Psoas muscle (tissue), 8 donors: ENCODE data around the gene SRD5A2. TPM values are rescaled to one million over a fixed set of nuclear protein-coding genes. Genes with fewer than 3 reads are reported as not detected.

Source experiments
- ATAC-seq, 4 donors: fragments of 200-7000 bp; cut with Tn5 transposase; one replicate each; pipeline ENCODE4 v1.9.1; 2020; ENCODE audit warnings: moderate library complexity in 3 of 4, mild to moderate bottlenecking in 2 of 4
- DNase-seq, 2 donors: peaks; one replicate each; pipeline ENCODE4 v3.0.0-alpha.2; 2020
- H3K27ac ChIP-seq: fragments of 200-600 bp; one replicate; pipeline ENCODE4 v1.8.0; 2022
- H3K27me3 ChIP-seq, 3 donors: fragments of 200-600 bp in 1 of 3; one replicate each; pipeline versions ENCODE4 v1.6.1 to v1.8.0; 2013 to 2022; ENCODE audit warnings: low read length in 2 of 3, mild to moderate bottlenecking in 2 of 3, moderate library complexity in 1 of 3; ENCODE audit not compliant: insufficient read depth in 3 of 3
- H3K36me3 ChIP-seq, 2 donors: fragments of 200-600 bp in 1 of 2; one replicate each; pipeline versions ENCODE4 v1.6.1 to v1.8.0; 2013 to 2022; ENCODE audit warnings: low read depth in 1 of 2, mild to moderate bottlenecking in 1 of 2, moderate library complexity in 1 of 2; ENCODE audit not compliant: insufficient read depth in 1 of 2
- H3K4me1 ChIP-seq: fragments of 200-600 bp; one replicate; pipeline ENCODE4 v1.8.0; 2022
- H3K4me3 ChIP-seq: fragments of 200-600 bp; one replicate; pipeline ENCODE4 v1.8.0; 2022; ENCODE audit warnings: mild to moderate bottlenecking
- H3K9me3 ChIP-seq: fragments of 200-600 bp; one replicate; pipeline ENCODE4 v1.8.0; 2022
- CTCF ChIP-seq: fragments of 200-600 bp; IDR thresholded peaks from one replicate; pipeline ENCODE4 v1.8.0; 2022; ENCODE audit warnings: antibody characterized with exemption
- WGBS, 3 donors: extraction: QIAGEN DNeasy Blood & Tissue Kit; methylation state at CpG; one replicate each; pipeline versions ENCODE4 v1.1.6 to v1.1.7; 2013; 5-methylcytosine and 5-hydroxymethylcytosine counted together
- intact Hi-C, 2 donors: fragments of 100-400 bp; cut with DNase I; formaldehyde crosslinking; loops; one replicate each; pipeline versions ENCODE4 v1.11.0 to v1.14.2; 2022
- polyA plus RNA-seq, 3 donors: library from polyadenylated mRNA; stranded (reverse); fragments of 200-250 nt; gene quantifications; one replicate each; pipeline ENCODE4 v1.2.3, GENCODE V29; 2013
- total RNA-seq, 4 donors: library from RNA; stranded (reverse); fragmentation: NEBNext Ultra II Directional in 2 of 4; extraction: Animal tissue kit (Norgen Biotek cat#: 25700) in 2 of 4; gene quantifications; one replicate each; pipeline versions ENCODE4 v1.2.1 to v1.2.4, GENCODE V29; 2021 to 2023
- donor health status: healthy with polysubstance abuse.
- donor health status: DM: no; HTN: no; CAD: no; lungs with moderate emphysema.
- donor health status: Bipolar disorder and iron deficiency.
- donor health status: healthy.
- donor health status: DM: yes; HTN: yes; CAD: no.
- donor health status: DM: no; HTN: no; CAD: no.
- donor health status: DM: no; HTN: no; CAD: no.
- donor health status: DM: yes; HTN: yes; CAD: no.

Gene SRD5A2
- total and polyA plus RNA-seq, 7 donors, result 0.01 to 0.16 (median 0.09) TPM; not detected in 1

DNA sequence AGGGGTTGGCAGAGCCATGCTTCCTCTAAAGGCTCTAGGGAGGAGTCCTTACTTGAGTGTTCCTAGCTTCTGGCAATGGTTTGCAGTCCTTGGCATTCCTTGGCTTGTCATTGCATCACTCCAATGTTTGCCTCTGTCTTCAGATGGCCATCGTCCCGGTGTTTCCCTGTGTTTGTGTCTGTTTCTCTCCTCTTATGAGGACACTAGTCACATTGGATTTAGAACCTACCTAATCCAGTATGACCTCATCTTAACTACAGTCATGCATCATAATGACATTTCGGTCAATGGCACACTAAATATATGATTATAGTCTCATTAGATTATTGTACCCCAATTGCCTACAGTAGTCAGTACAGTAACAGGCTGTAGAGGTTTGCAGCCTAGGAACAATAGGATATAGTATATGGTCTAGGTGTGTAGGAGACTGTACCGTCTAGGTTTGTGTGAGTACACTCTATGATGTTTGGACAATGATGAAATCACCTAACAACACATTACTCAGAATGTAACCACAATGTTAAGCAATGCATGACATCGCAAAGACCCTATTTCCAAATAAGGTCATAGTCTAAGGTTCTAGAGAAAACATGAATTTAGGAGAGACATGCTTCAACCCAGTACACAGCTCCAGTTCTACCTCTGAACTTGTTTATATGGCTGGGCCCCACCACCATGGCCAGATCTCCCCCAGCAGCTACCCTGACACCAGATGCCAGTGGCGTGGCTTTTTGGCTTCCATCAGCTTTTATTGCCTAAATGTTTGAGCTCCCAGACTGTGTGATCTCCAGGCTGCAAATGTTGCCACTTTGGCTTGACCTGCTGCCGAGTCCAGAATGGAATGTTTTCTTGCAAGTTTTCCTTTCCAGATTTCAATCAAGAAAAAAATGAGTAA is 22.1 kb downstream of the SRD5A2 start:
- ATAC-seq, result peak in 1 of 4 donors; percentile 63
- Histone ChIP-seq H3K4me3 (no peak overlapping the region), H3K4me1 (no peaks in the 10 kb centered on the region), H3K27me3 (no peaks in the 10 kb centered on the region), H3K9me3 (peaks cover 8% of the 10 kb centered on the region), H3K27ac (no peak overlapping the region), H3K36me3 (no peaks in the 10 kb centered on the region)
- no peak for TF ChIP-seq CTCF
- intact Hi-C loops, result no loop called here
- WGBS, 3 donors, result 51 to 77% (median 53%) methylated on average over 7 of the region's 7 CpGs
- DNase-seq, result peak in 1 of 2 donors; percentile 53

- peaks cover 22% of the 10 kb centered on the region for H3K9me3 ChIP-seq
- ATAC-seq, result no peak
These were observed 23.8 kb downstream of the SRD5A2 start for GRCh38 chr2:31556940-31557339.

DNA sequence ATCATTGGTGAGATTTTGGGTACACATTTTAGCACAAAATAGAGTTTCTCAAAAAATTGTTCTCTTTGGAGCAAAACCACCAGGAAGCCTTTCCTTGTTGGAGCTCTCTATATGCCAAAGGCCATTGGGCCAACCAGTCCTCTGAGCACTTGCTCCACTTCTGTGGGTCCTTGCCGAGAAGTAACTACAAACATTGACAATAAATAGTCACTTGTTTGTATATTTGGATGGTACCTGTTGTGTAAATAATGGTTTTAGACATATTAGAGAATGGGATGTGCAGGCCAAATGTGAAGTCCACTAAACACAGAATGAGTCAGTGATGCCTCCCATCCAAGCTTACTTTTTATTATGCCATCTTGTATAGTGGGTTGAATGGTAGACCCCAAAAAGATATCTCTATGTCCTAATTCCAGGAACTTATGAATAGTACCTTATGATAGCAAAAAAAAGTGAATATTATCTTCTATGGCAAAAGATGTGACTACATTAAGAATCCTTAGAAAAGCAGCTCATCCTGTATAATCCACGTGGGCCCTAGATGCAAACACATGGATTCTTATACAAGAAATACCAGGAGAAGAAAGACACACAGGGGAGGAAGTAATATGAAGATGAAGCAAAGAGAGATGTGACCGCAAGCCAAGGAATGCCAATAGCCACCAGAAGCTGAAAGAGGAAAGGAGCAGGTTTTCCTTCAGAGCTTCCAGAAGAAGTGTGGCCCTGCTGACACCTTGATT is 24.6 kb downstream of the SRD5A2 start:
- H3K36me3 ChIP-seq, result no peaks in the 10 kb centered on the region
- no peak overlapping the region for H3K27ac ChIP-seq
- TF ChIP-seq CTCF, result no peak
- 63 to 69% (median 68%) methylated on average over 3 of the region's 3 CpGs for WGBS, 3 donors
- intact Hi-C loops, result no loop called here
- no peak overlapping the region for H3K4me3 ChIP-seq
- ATAC-seq, result no peak
- H3K27me3 ChIP-seq, result no peaks in the 10 kb centered on the region
- H3K9me3 ChIP-seq, result peaks cover 23% of the 10 kb centered on the region
- no peak for DNase-seq
- no peaks in the 10 kb centered on the region for H3K4me1 ChIP-seq

More at GRCh38 chr2:31556940-31557339, 23.8 kb downstream of the SRD5A2 start:
- Histone ChIP-seq H3K4me1 (no peaks in the 10 kb centered on the region), H3K36me3 (no peaks in the 10 kb centered on the region), H3K4me3 (no peak overlapping the region), H3K27ac (no peak overlapping the region), H3K27me3 (no peaks in the 10 kb centered on the region)
- no peak for TF ChIP-seq CTCF
- DNase-seq, result no peak
- intact Hi-C loops, result no loop called here

DNA sequence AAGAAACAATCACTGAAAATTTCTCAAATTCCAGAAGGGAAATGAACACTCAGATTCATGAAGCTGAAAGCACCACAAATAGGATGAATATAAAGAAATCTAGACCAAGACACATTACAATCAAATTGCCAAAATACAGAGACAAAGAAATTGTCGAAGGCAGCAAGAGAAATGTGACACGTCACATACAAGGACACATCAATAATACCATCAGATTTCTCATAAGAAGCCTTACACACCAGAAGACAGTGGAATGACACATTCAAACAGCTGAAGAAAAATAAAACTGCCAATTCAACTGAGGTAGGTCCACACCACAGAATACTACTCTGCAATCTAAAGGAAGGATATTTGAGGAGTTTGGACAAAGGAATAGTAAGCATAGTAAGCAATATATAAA is 27.4 kb downstream of the SRD5A2 start:
- intact Hi-C loops, result no loop called here
- no peak overlapping the region for H3K4me3 ChIP-seq
- no peak overlapping the region for H3K27ac ChIP-seq
- H3K27me3 ChIP-seq, result no peaks in the 10 kb centered on the region
- ATAC-seq, result no peak
- H3K9me3 ChIP-seq, result peaks cover 23% of the 10 kb centered on the region
- no peaks in the 10 kb centered on the region for H3K4me1 ChIP-seq
- WGBS, 3 donors, result 75 to 90% (median 81%) methylated on average over 2 of the region's 2 CpGs
- TF ChIP-seq CTCF, result no peak
- DNase-seq, result no peak
- H3K36me3 ChIP-seq, result no peaks in the 10 kb centered on the region
